HG03520 (cell line): ENCODE results near the gene HNRNPC.
"Not testable (repeated sequence)": the region's sequence is repeated elsewhere in the genome, so short reads cannot be mapped to it uniquely, and the experiment has no call there.

Experiments
- ATAC-seq: cut with Tn5 transposase; IDR thresholded peaks from one replicate; pipeline ENCODE4 v1.9.1; 2021; ENCODE audit warnings: mild to moderate bottlenecking, moderate library complexity; ENCODE audit not compliant: unreplicated experiment

HNRNPC gene

GRCh38 chr14:21269252-21270046 lies at the start of gene HNRNPC:
Gene HNRNPC (minus strand): TSS chr14:21269442. CDS start chr14:21234193, 35,249 bp downstream.
- ATAC-seq, result peak; percentile 89

GRCh38 chr14:21317398-21317797 lies 48.2 kb upstream of the HNRNPC start:
- no peak for ATAC-seq

- no peak for ATAC-seq
Measured at GRCh38 chr14:21313512-21313911, 44.3 kb upstream of the HNRNPC start.

- no peak for ATAC-seq
Measured at GRCh38 chr14:21311614-21312013, 42.4 kb upstream of the HNRNPC start.

DNA sequence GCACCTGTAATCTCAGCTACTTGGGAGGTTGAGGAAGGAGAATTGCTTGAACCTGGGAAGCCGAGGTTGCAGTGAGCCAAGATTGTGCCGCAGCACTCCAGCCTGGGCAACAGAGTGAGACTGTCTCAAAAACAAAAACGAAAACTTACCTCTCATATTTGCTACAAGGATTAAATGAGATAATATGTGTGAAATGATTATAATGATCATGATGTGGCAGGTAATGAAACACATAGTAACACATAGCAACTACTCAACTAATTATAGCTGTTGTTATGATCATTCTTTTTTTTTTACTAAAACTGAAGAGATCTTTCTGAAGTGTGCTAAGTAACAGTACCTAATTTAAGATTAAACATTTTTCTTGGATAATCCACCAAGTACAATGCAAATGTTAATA lies 40.7 kb upstream of the HNRNPC start:
- no peak for ATAC-seq

GRCh38 chr14:21309238-21309636 lies 40.0 kb upstream of the HNRNPC start:
- no peak for ATAC-seq

DNA sequence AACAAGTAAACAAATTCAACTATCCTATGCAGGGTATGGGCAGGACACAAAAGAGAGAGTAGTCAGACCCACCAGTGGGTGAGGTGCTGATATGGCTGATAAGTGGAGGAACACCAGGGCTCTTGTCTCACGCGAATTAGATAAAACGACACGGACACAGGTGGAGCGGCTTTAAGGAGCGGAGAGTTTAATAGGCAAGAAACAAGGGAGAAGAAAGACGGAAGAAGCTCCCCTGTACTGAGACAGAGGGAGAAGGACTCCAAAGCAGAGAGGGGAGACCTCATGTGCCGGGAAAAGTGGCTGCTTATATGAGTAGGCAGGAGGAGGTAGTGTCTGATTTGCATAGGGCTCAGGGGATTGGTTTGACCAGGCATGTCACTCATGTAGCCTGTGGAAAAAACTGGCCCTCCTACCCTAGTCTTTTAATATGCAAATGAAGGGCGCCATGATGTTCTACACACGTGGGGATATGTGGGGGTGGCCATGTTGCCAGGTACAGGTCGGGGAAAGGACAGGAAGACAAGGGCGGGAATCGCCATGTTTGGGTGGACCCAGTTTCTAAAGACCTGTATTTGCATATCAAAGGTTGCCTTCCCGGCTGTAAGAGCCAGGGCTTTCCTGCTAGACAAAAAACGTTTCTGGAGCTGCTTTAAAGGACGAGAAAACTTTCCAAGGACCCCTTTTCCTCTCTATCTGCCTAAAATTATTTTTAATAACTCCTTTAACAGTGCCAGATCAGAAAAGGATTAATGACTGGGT lies 39.4 kb upstream of the HNRNPC start:
- peak; percentile 82 for ATAC-seq

GRCh38 chr14:21308132-21308478 lies 38.9 kb upstream of the HNRNPC start:
- ATAC-seq, result peak; percentile 32

DNA sequence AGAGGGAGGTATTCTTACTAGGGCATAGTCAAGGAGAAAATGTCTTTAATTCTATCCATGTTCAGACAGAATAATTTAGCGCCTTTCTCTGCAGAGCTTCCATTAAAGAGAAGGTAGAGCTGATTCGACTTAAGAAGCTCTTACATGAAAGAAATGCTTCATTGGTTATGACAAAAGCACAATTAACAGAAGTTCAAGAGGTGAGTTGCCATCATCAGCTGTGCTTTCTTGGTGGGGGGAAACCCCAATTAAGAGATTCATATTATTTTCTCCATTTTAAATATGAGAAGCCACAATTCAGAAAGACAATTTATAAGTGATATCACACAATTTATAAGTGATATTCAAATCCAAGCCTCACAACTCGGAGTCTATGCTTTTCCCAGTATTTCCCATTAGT lies 38.4 kb upstream of the HNRNPC start:
- no peak for ATAC-seq

DNA sequence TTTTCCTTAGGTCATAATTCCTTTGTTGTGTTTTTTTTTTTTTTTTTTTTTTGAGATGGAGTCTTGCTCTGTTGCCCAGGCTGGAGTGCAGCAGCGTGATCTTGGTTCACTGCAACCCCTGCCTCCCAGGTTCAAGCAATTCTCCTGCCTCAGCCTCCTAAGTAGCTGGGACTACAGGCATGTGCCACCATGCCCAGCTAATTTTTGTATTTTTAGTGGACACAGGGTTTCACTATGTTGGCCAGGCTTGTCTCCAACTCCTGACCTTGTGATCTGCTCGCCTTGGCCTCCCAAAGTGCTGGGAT lies 33.5 kb upstream of the HNRNPC start:
- ATAC-seq, result not testable (repeated sequence)

- ATAC-seq, result no peak
Measured at GRCh38 chr14:21302013-21302835, 33.0 kb upstream of the HNRNPC start.

GRCh38 chr14:21300892-21301291 lies 31.6 kb upstream of the HNRNPC start:
- ATAC-seq, result no peak

- ATAC-seq, result no peak
Measured at GRCh38 chr14:21299562-21300130, 30.4 kb upstream of the HNRNPC start.

- ATAC-seq, result no peak
Measured at GRCh38 chr14:21298358-21298757, 29.1 kb upstream of the HNRNPC start.

DNA sequence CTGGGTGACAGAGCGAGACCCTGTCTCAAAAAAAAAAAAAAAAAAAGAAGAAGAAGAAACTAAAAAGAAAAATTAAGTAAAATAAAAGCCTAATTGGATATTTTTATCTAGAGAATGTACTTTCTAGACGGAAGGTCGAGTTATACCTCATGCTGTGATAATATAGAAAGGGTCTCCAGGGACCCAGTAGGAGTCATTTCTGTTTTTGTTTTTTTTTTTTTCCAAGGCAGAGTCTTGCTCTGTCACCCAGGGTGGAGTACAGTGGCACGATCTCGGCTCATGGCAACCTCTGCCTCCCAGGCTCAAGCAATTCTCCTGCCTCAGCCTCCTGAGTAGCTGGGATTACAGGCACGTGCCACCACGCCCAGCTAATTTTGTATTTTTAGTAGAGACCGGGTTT lies 24.8 kb upstream of the HNRNPC start:
- ATAC-seq, result not testable (repeated sequence)

DNA sequence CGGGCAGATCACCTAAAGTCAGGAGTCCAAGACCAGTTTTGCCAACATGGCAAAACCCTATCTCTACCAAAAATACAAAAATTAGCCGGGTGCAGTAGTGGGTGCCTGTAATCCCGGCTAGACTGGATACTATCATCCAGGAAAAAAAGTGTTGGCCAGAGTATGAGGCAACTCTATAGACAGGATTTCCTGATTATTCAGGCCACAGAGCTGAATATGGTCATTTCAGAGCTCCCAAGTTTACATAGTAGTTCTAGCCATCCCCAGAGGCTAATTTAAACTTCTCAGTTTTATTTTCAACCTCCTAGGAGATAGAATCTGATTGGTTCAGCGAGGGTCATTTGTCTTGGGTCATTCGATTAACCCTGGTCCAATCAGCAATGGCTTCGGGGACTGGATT lies 17.9 kb upstream of the HNRNPC start:
- no peak for ATAC-seq

GRCh38 chr14:21286516-21286915 lies 17.3 kb upstream of the HNRNPC start:
- not testable (repeated sequence) for ATAC-seq

DNA sequence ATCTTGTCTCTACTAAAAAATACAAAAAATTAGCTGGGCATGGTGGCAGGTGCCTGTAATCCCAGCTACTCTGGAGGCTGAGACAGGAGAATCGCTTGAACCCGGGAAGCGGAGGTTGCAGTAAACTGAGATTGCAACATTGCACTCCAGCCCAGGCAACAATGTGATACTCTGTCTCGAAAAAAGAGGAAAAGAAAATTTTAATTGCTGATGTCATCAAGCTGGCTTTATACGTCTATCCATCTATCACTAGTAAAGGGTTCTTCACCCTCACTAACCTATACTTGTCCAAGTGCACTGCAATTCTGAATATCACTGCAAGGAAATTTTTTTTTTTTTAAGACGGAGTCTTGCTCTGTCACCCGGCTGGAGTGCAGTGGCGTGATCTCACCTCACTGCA lies 12.7 kb upstream of the HNRNPC start:
- not testable (repeated sequence) for ATAC-seq

GRCh38 chr14:21279783-21280182 lies 10.5 kb upstream of the HNRNPC start, which contains the start of gene RPGRIP1:
Gene RPGRIP1 (plus strand): TSS chr14:21280083. CDS start chr14:21287977, 7,894 bp downstream.
- ATAC-seq, result no peak

DNA sequence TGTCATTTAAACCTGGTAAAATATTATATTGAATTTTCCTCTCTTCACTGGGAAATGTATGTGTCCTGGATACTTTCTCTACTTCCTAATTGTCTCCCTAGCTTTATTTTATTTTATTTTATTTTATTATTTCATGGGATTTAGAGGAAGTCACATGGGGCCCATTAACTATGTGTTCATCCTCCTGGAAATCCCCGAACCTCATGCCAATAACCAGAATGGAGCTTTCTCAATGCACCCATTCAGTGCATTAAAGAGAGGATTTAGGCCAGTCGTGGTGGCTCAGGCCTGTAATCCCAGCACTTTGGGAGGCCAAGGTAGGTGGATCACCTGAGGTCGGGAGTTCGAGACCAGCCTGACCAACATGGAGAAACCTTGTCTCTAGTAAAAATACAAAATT lies 9.4 kb upstream of the HNRNPC start:
- no peak for ATAC-seq

DNA sequence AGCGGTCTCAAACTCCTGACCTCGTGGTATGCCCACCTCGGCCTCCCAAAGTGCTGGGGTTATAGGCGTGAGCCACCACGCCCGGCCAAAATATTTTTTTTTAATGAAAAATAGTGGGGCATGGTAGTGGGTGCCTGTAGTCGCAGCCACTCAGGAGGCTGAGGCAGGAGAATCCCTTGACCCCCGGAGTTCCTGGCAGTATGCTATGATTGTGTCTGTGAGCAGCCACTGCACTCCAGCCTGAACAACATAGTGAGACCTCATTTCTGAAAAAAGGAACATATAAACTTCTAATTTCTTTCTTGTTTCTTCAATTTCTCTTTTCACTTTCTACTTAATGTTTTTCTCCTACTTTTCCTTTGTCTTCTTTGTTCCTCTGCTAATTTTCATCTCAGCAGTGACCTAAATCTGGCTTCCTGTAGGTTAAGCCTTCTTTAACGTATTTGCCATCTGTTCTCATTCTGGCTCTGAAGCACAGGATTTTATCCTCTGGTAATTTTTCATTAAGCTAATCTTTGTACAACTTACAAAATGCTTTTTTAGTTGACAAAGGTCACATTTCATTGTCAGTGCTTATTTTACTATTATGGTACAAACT lies 6.1 kb upstream of the HNRNPC start:
- no peak for ATAC-seq
